Astrocyte of the hippocampus (primary cell): ENCODE results near the gene SAPCD2.
A peak's percentile ranks its signal among the peaks of the same experiment; 100 is the strongest.

Experiments
- DNase-seq: peaks from one replicate; pipeline ENCODE4 v3.0.0; 2011; ENCODE audit warnings: low read depth, low spot score

The SAPCD2 gene

GRCh38 chr9:137107312-137107921, 37.1 kb upstream of the SAPCD2 start:
- DNase-seq: no peak

GRCh38 chr9:137106662-137107250, 36.4 kb upstream of the SAPCD2 start:
- DNase-seq: no peak

GRCh38 chr9:137105814-137106661, 35.7 kb upstream of the SAPCD2 start:
- no peak for DNase-seq

- DNase-seq: no peak
Measured at GRCh38 chr9:137103206-137103999, 33.0 kb upstream of the SAPCD2 start.

- DNase-seq: no peak
Measured at GRCh38 chr9:137099231-137099630, 28.9 kb upstream of the SAPCD2 start.

- no peak for DNase-seq
Measured at GRCh38 chr9:137097761-137098462, 27.6 kb upstream of the SAPCD2 start.

- no peak for DNase-seq
Measured at GRCh38 chr9:137096785-137097546, 26.6 kb upstream of the SAPCD2 start.

- no peak for DNase-seq
Measured at GRCh38 chr9:137095664-137096517, 25.5 kb upstream of the SAPCD2 start.

GRCh38 chr9:137089232-137089947, 19.0 kb upstream of the SAPCD2 start:
- DNase-seq: no peak

GRCh38 chr9:137088121-137088520, 17.8 kb upstream of the SAPCD2 start:
- no peak for DNase-seq

- no peak for DNase-seq
Measured at GRCh38 chr9:137087409-137087925, 17.1 kb upstream of the SAPCD2 start.

- peak; percentile 100 for DNase-seq
Measured at GRCh38 chr9:137086531-137087408, 16.4 kb upstream of the SAPCD2 start, which contains the start of gene MAN1B1. Gene MAN1B1 (plus strand): TSS chr9:137086985. CDS start chr9:137087000, 15 bp downstream.

- peak; percentile 55 for DNase-seq
Measured at GRCh38 chr9:137085920-137086530, 15.7 kb upstream of the SAPCD2 start.

- no peak for DNase-seq
Measured at GRCh38 chr9:137084526-137084925, 14.2 kb upstream of the SAPCD2 start.

- DNase-seq: peak; percentile 97
Measured at GRCh38 chr9:137083394-137084004, 13.1 kb upstream of the SAPCD2 start.

GRCh38 chr9:137082925-137083290, 12.6 kb upstream of the SAPCD2 start:
- DNase-seq: no peak
